ENCODE data around the gene MUC13. TPM values are rescaled to one million over a fixed set of nuclear protein-coding genes. Genes with fewer than 3 reads are reported as not detected.

MUC13 gene
- total and polyA plus RNA-seq, 9 of the 15 experiments (the other 6 are each of a cell fraction or from before 2014, with no cell fraction given): 0.09 TPM; not detected in 8

GRCh38 chr3:124982855-124983254 is 48.3 kb upstream of the MUC13 start:
- Histone ChIP-seq H3K36me3 (ENCODE audit: control insufficient read depth, insufficient read depth, low read length) (no peaks in the 10 kb centered on the region), H3K4me3 (no peak overlapping the region), H3K27me3 (ENCODE audit: control insufficient read depth in 2 of 2, insufficient read depth in 2 of 2, low read length in 2 of 2) (peaks cover 0 to 14% of the 10 kb centered on the region in 2 experiments; a peak in 2 of 5 replicates), H4K20me1 (replicated peaks; ENCODE audit: control insufficient read depth, insufficient read depth, low read length) (no peaks in the 10 kb centered on the region), H2AFZ (ENCODE audit: low read depth, low read length) (no peak overlapping the region), H3K27ac (ENCODE audit: extremely low read depth, low read depth, low read length) (no peak overlapping the region), H3K4me2 (ENCODE audit: insufficient read depth, low read length) (no peak overlapping the region), H3K9ac (ENCODE audit: insufficient read depth in 1 of 2, low read depth in 2 of 2, low read length in 2 of 2) (no peak overlapping the region), H3K9me3 (replicated peaks; ENCODE audit: control insufficient read depth, insufficient read depth, low read depth, low read length) (no peaks in the 10 kb centered on the region), H3K9me1 (ENCODE audit: control insufficient read depth, insufficient read depth, low read length) (no peaks in the 10 kb centered on the region), H3K79me2 (ENCODE audit: control insufficient read depth, insufficient read depth, low read length) (no peaks in the 10 kb centered on the region), H3K4me1 (replicated peaks in 1 of 2; ENCODE audit: control insufficient read depth in 2 of 2, insufficient read depth in 2 of 2, low read length in 2 of 2) (no peaks in the 10 kb centered on the region)
- WGBS (ENCODE audit: insufficient coverage, low coverage, missing lambda C conversion rate): 0% methylated on average over 2 of the region's 2 CpGs
- TF ChIP-seq ETV1 (tag; conservative IDR thresholded peaks at IDR 0.05; ENCODE audit: low read depth) (no peak), ZNF280A (IDR thresholded peaks at IDR 0.05; ENCODE audit: low read depth, partially characterized antibody) (no peak), KLF16 (IDR thresholded peaks at IDR 0.05) (no peak), EHMT2 (IDR thresholded peaks at IDR 0.05) (no peak), SETDB1 (IDR thresholded peaks at IDR 0.05; ENCODE audit: low read length) (no peak), NUFIP1 (IDR thresholded peaks at IDR 0.05; ENCODE audit: partially characterized antibody) (no peak), RBM17 (IDR thresholded peaks at IDR 0.05; ENCODE audit: borderline replicate concordance, low read depth, low read length) (no peak), SMARCC2 (IDR thresholded peaks at IDR 0.05; ENCODE audit: low read depth) (no peak), RBM39 (optimal IDR thresholded peaks at IDR 0.05; ENCODE audit: low read depth, low read length) (no peak), CREB1 (IDR thresholded peaks at IDR 0.05) (no peak), CREB1 (CRISPR knock-in tag; IDR thresholded peaks at IDR 0.05) (no peak), BCLAF1 (IDR thresholded peaks at IDR 0.05; ENCODE audit: borderline replicate concordance in 1 of 2, control insufficient read depth in 1 of 2, low read depth in 2 of 2, low read length in 1 of 2) (no peak), JUND (IDR thresholded peaks at IDR 0.05; ENCODE audit: borderline replicate concordance, low read depth, low read length) (no peak), JUND (tag; IDR thresholded peaks at IDR 0.05; ENCODE audit: borderline replicate concordance, low read depth, low read length) (no peak), COPS2 (conservative IDR thresholded peaks at IDR 0.05) (no peak), KLF6 (CRISPR knock-in tag; IDR thresholded peaks at IDR 0.05; ENCODE audit: borderline replicate concordance) (no peak), HNRNPUL1 (IDR thresholded peaks at IDR 0.05; ENCODE audit: low read length) (no peak), ZNF347 (CRISPR knock-in tag; IDR thresholded peaks at IDR 0.05; ENCODE audit: low read depth) (no peak), SIN3A (IDR thresholded peaks at IDR 0.05; ENCODE audit: borderline replicate concordance in 2 of 2, control insufficient read depth in 1 of 2, low read depth in 2 of 2, low read length in 2 of 2) (no peak), ZNF766 (CRISPR knock-in tag; conservative IDR thresholded peaks at IDR 0.05) (no peak)
- no TSS peak for BruUV-seq (replicated peaks)
- intact Hi-C loops (cut with micrococcal nuclease): loop anchor here (10.0 kb wide), 1 partner anchor 218 kb away; no protein-coding TSS in a partner anchor
- CTCF ChIA-PET (ENCODE audit: low intra/inter-chr PET ratio): no interaction called here
- in situ Hi-C loops (cut with MboI): no loop called here
- no peak for ATAC-seq
- DNase-seq (ENCODE audit: extremely low read depth in 1 of 4, low spot score in 3 of 4): no peak
- POLR2A ChIA-PET: interaction anchor here (0.8 kb wide), 1 partner anchor 32 kb away, joined by 5 read pairs; no protein-coding TSS in a partner anchor
- FAIRE-seq: no peak

All from K562 (cell line).